Effector memory CD4-positive, alpha-beta T cell (primary cell): ENCODE data around the gene RASSF7.

Source experiments
- DNase-seq, 3 donors: peaks; one replicate each; pipeline ENCODE4 v3.0.0-alpha.2; 2020
- H3K27ac ChIP-seq: 2 replicates; pipeline ENCODE4 v1.7.0; 2013; ENCODE audit warnings: mild to moderate bottlenecking, low read length, moderate library complexity; ENCODE audit not compliant: insufficient read depth, poor library complexity, severe bottlenecking
- H3K27me3 ChIP-seq: replicated peaks from 2 replicates; pipeline ENCODE4 v1.7.0; 2013; ENCODE audit warnings: mild to moderate bottlenecking, low read length; ENCODE audit not compliant: insufficient read depth, control insufficient read depth, poor library complexity, severe bottlenecking
- H3K36me3 ChIP-seq: 2 replicates; pipeline ENCODE4 v1.7.0; 2013; ENCODE audit warnings: mild to moderate bottlenecking, low read length, moderate library complexity; ENCODE audit not compliant: control insufficient read depth, insufficient read depth
- H3K4me1 ChIP-seq: 2 replicates; pipeline ENCODE4 v1.7.0; 2013; ENCODE audit warnings: low read length, mild to moderate bottlenecking; ENCODE audit not compliant: control insufficient read depth, insufficient read depth, poor library complexity, severe bottlenecking
- H3K4me3 ChIP-seq: 2 replicates; pipeline ENCODE4 v1.7.0; 2013; ENCODE audit warnings: low read length, low read depth, mild to moderate bottlenecking; ENCODE audit not compliant: insufficient read depth, poor library complexity, severe bottlenecking
- H3K9me3 ChIP-seq: 2 replicates; pipeline ENCODE4 v1.7.0; 2013; ENCODE audit warnings: mild to moderate bottlenecking, low read length, moderate library complexity; ENCODE audit not compliant: control insufficient read depth

RASSF7 gene

GRCh38 chr11:559020-559620 is 1.6 kb upstream of the RASSF7 start:
- no peak for DNase-seq
- Histone ChIP-seq H3K36me3 (peaks cover 7% of the 10 kb centered on the region), H3K9me3 (no peaks in the 10 kb centered on the region), H3K27me3 (no peaks in the 10 kb centered on the region), H3K4me1 (peaks cover 38% of the 10 kb centered on the region), H3K27ac (no peak overlapping the region), H3K4me3 (no peak overlapping the region)

GRCh38 chr11:559712-560304 is 962 bp upstream of the RASSF7 start:
- peaks cover 7% of the 10 kb centered on the region for H3K36me3 ChIP-seq
- no peak for DNase-seq
- peak overlapping the region; percentile 70 for H3K27ac ChIP-seq
- H3K4me3 ChIP-seq, result no peak overlapping the region
- H3K9me3 ChIP-seq, result no peaks in the 10 kb centered on the region
- no peaks in the 10 kb centered on the region for H3K27me3 ChIP-seq
- H3K4me1 ChIP-seq, result peaks cover 31% of the 10 kb centered on the region

GRCh38 chr11:561148-562003 is 606 bp downstream of the RASSF7 start:
- Histone ChIP-seq H3K27ac (peak overlapping the region; percentile 53), H3K9me3 (no peaks in the 10 kb centered on the region), H3K4me3 (peak overlapping the region; percentile 73), H3K27me3 (no peaks in the 10 kb centered on the region), H3K4me1 (peaks cover 24% of the 10 kb centered on the region), H3K36me3 (peaks cover 7% of the 10 kb centered on the region)
- DNase-seq, result no peak

- H3K4me1 ChIP-seq, result peaks cover 24% of the 10 kb centered on the region
- H3K36me3 ChIP-seq, result peaks cover 7% of the 10 kb centered on the region
- H3K27me3 ChIP-seq, result no peaks in the 10 kb centered on the region
- H3K9me3 ChIP-seq, result no peaks in the 10 kb centered on the region
- no peak for DNase-seq
- peak overlapping the region; percentile 53 for H3K27ac ChIP-seq
- H3K4me3 ChIP-seq, result peak overlapping the region; percentile 73
Observed at GRCh38 chr11:562046-562645, 1.4 kb downstream of the RASSF7 start.

GRCh38 chr11:563066-563811 is 2.5 kb downstream of the RASSF7 start:
- H3K27ac ChIP-seq, result no peak overlapping the region
- H3K27me3 ChIP-seq, result no peaks in the 10 kb centered on the region
- H3K36me3 ChIP-seq, result peaks cover 7% of the 10 kb centered on the region
- DNase-seq, result no peak
- H3K4me3 ChIP-seq, result no peak overlapping the region
- no peaks in the 10 kb centered on the region for H3K9me3 ChIP-seq
- H3K4me1 ChIP-seq, result peaks cover 24% of the 10 kb centered on the region

- Histone ChIP-seq H3K4me1 (peaks cover 26% of the 10 kb centered on the region), H3K27ac (no peak overlapping the region), H3K27me3 (no peaks in the 10 kb centered on the region), H3K9me3 (no peaks in the 10 kb centered on the region), H3K36me3 (peaks cover 7% of the 10 kb centered on the region), H3K4me3 (no peak overlapping the region)
- no peak for DNase-seq
Observed at GRCh38 chr11:563812-564578, 3.2 kb downstream of the RASSF7 start.

- Histone ChIP-seq H3K27ac (no peak overlapping the region), H3K4me3 (no peak overlapping the region), H3K36me3 (peaks cover 7% of the 10 kb centered on the region), H3K9me3 (no peaks in the 10 kb centered on the region), H3K4me1 (peaks cover 19% of the 10 kb centered on the region), H3K27me3 (no peaks in the 10 kb centered on the region)
- no peak for DNase-seq
Observed at GRCh38 chr11:565921-566509, 5.2 kb downstream of the RASSF7 start.

GRCh38 chr11:567011-567628 is 6.3 kb downstream of the RASSF7 start:
- H3K4me1 ChIP-seq, result peaks cover 10% of the 10 kb centered on the region
- DNase-seq, result no peak
- no peaks in the 10 kb centered on the region for H3K9me3 ChIP-seq
- peaks cover 7% of the 10 kb centered on the region for H3K36me3 ChIP-seq
- H3K27me3 ChIP-seq, result no peaks in the 10 kb centered on the region
- H3K4me3 ChIP-seq, result no peak overlapping the region
- no peak overlapping the region for H3K27ac ChIP-seq
